ENCODE measurements around the gene FAT1. TPM values are rescaled to one million over a fixed set of nuclear protein-coding genes. Genes with fewer than 3 reads are reported as not detected.

FAT1 gene
- total and polyA plus RNA-seq, 2 donors (not counting 3 experiments of a cell fraction or from before 2014, with no cell fraction given), result 9.2 to 9.8 TPM

DNA sequence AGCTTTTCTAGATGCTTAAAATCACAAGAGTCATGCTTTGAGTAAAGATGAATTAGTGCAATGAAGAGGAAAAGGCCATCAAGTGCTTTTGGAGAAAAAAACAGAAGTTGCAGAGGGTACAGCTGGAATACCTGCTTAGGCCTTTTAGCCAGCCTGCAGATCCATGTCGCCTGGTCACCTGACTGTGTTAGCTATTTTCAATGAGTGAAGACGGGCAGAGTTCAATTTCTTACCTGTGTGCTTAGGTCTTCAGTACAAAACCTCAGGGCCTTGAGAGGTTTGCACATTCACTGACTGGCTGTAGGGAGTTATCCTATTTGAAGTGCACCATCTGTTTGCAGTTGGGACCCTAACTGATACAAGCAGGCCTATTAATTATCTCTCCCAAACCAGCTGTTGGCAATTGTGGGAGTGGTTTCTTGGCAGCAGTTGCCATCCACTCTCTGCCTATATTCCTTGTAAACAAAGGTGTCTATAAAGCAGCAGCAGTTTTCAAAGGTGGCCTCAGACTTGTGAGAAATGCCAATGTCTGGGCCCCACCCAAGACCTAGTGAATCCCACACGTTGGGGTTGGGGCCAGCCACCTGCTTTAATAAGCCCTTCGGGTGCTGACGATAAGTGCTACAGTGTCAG is 16.3 kb upstream of the FAT1 start:
- Histone ChIP-seq H3K27ac (ENCODE audit: insufficient read depth, low read depth, low read length) (no peak overlapping the region), H3K79me2 (ENCODE audit: control insufficient read depth, insufficient read depth, low read length) (no peaks in the 10 kb centered on the region), H3K9me1 (replicated peaks; ENCODE audit: control insufficient read depth, extremely low read depth, insufficient read depth, low read length) (no peaks in the 10 kb centered on the region), H3K4me1 (ENCODE audit: control insufficient read depth, extremely low read depth, insufficient read depth, low read length) (peaks cover 5% of the 10 kb centered on the region), H3K4me3 (replicated peaks in 1 of 3; ENCODE audit: insufficient read depth in 1 of 3, low read depth in 1 of 3, low read length in 3 of 3) (no peak overlapping the region), H3K4me2 (ENCODE audit: insufficient read depth, low read length) (no peak overlapping the region), H4K20me1 (replicated peaks; ENCODE audit: control insufficient read depth, extremely low read depth, insufficient read depth, low read length) (no peaks in the 10 kb centered on the region), H3K9me3 (replicated peaks; ENCODE audit: control insufficient read depth, insufficient read depth, low read length) (no peaks in the 10 kb centered on the region), H3K9ac (replicated peaks; ENCODE audit: extremely low read depth, insufficient read depth, low read length) (no peak overlapping the region), H3K36me3 (ENCODE audit: control insufficient read depth in 2 of 2, extremely low read depth in 1 of 2, insufficient read depth in 2 of 2, low read length in 2 of 2) (no peaks in the 10 kb centered on the region), H3K27me3 (ENCODE audit: control insufficient read depth in 2 of 2, insufficient read depth in 2 of 2, low read length in 2 of 2) (no peaks in the 10 kb centered on the region), H2AFZ (ENCODE audit: low read depth, low read length) (no peak overlapping the region)
- FAIRE-seq, result no peak
- TF ChIP-seq EZH2 (IDR thresholded peaks at IDR 0.05; ENCODE audit: borderline replicate concordance, low read depth, low read length, severe bottlenecking) (no peak), JUN (IDR thresholded peaks at IDR 0.05; ENCODE audit: borderline replicate concordance, insufficient read depth, insufficient read length, low read depth) (no peak), FOS (IDR thresholded peaks at IDR 0.05; ENCODE audit: borderline replicate concordance, insufficient read depth, low read length) (no peak), POLR2A (IDR thresholded peaks at IDR 0.05; ENCODE audit: low read depth, low read length) (no peak), GATA2 (IDR thresholded peaks at IDR 0.05; ENCODE audit: insufficient read depth, insufficient read length, low read depth, low read length) (no peak), POLR2AphosphoS5 (IDR thresholded peaks at IDR 0.05; ENCODE audit: insufficient read depth, low read depth, low read length) (no peak), MYC (IDR thresholded peaks at IDR 0.05; ENCODE audit: low read depth, low read length) (no peak)
- TF ChIP-seq, protein P1, sequence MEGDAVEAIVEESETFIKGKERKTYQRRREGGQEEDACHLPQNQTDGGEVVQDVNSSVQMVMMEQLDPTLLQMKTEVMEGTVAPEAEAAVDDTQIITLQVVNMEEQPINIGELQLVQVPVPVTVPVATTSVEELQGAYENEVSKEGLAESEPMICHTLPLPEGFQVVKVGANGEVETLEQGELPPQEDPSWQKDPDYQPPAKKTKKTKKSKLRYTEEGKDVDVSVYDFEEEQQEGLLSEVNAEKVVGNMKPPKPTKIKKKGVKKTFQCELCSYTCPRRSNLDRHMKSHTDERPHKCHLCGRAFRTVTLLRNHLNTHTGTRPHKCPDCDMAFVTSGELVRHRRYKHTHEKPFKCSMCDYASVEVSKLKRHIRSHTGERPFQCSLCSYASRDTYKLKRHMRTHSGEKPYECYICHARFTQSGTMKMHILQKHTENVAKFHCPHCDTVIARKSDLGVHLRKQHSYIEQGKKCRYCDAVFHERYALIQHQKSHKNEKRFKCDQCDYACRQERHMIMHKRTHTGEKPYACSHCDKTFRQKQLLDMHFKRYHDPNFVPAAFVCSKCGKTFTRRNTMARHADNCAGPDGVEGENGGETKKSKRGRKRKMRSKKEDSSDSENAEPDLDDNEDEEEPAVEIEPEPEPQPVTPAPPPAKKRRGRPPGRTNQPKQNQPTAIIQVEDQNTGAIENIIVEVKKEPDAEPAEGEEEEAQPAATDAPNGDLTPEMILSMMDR (IDR thresholded peaks at IDR 0.05; ENCODE audit: extremely low read depth in 1 of 2, insufficient read depth in 1 of 2, low read depth in 1 of 2, low read length in 2 of 2), result no peak
- TF ChIP-seq, protein P2, sequence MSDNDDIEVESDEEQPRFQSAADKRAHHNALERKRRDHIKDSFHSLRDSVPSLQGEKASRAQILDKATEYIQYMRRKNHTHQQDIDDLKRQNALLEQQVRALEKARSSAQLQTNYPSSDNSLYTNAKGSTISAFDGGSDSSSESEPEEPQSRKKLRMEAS (IDR thresholded peaks at IDR 0.05; ENCODE audit: insufficient read depth, insufficient read length), result no peak
- POLR2A ChIA-PET, result no interaction called here
- intact Hi-C loops (cut with micrococcal nuclease), result no loop called here
- no TSS peak for BruUV-seq (replicated peaks)
- no peak for DNase-seq (ENCODE audit: low read depth, low spot score)
- dilution Hi-C loops (cut with MboI; ENCODE audit: extremely low pct_ligation_motif_present, low sequenced_read_pairs), result no loop called here
- CTCF ChIA-PET, result no interaction called here
